Lower leg skin (tissue), 3 donors: Measurements from ENCODE around the gene CRACR2B.

Source experiments
- CTCF ChIP-seq, 3 donors: fragments of 450-650 bp; IDR thresholded peaks; one replicate each; pipeline ENCODE4 v1.5.1; 2016; ENCODE audit warnings: antibody characterized with exemption in 3 of 3, mild to moderate bottlenecking in 3 of 3, moderate library complexity in 2 of 3
- POLR2A ChIP-seq, 2 donors: fragments of 450-650 bp; IDR thresholded peaks; one replicate each; pipeline ENCODE4 v1.6.1; 2016 to 2017; ENCODE audit warnings: antibody characterized with exemption in 2 of 2, mild to moderate bottlenecking in 1 of 2, moderate library complexity in 1 of 2

- TF ChIP-seq CTCF (IDR thresholded peaks at IDR 0.05) (no peak), POLR2A (IDR thresholded peaks at IDR 0.05) (peak in 1 of 2 donors; percentile 68)
Measured at GRCh38 chr11:842370-843002, 14.8 kb downstream of the CRACR2B start, which contains the start of the genes POLR2L and TSPAN4.
